Glutamatergic neuron (in vitro differentiated cells): Measurements from ENCODE around the gene KCTD21. TPM values are rescaled to one million over a fixed set of nuclear protein-coding genes. Genes with fewer than 3 reads are reported as not detected.

Source experiments
- DNase-seq: peaks from one replicate; pipeline ENCODE4 v3.0.0; 2022
- H3K27ac Mint-ChIP-seq: one replicate; pipeline ENCODE4 v1.8.0; 2020; ENCODE audit warnings: mild to moderate bottlenecking, mixed read lengths, inconsistent platforms; ENCODE audit not compliant: unreplicated experiment
- H3K27me3 Mint-ChIP-seq: one replicate; pipeline ENCODE4 v1.8.0; 2020; ENCODE audit warnings: mild to moderate bottlenecking, moderate library complexity, mixed read lengths, inconsistent platforms; ENCODE audit not compliant: unreplicated experiment
- H3K36me3 Mint-ChIP-seq: one replicate; pipeline ENCODE4 v1.8.0; 2020; ENCODE audit warnings: mild to moderate bottlenecking, mixed read lengths, inconsistent platforms; ENCODE audit not compliant: unreplicated experiment
- H3K4me1 Mint-ChIP-seq: one replicate; pipeline ENCODE4 v1.8.0; 2020; ENCODE audit warnings: mild to moderate bottlenecking, low read depth, mixed read lengths, inconsistent platforms; ENCODE audit not compliant: unreplicated experiment
- H3K4me3 Mint-ChIP-seq: one replicate; pipeline ENCODE4 v1.8.0; 2020; ENCODE audit warnings: mild to moderate bottlenecking, mixed read lengths, inconsistent platforms; ENCODE audit not compliant: unreplicated experiment
- H3K9me3 Mint-ChIP-seq: one replicate; pipeline ENCODE4 v1.8.0; 2020; ENCODE audit warnings: mild to moderate bottlenecking, moderate library complexity, mixed read lengths, inconsistent platforms; ENCODE audit not compliant: unreplicated experiment
- total RNA-seq: library from RNA; stranded (reverse); fragmentation: NEBNext Ultra II Directional; extraction: Animal tissue kit (Norgen Biotek cat#: 25700); gene quantifications from one replicate; pipeline ENCODE4 v1.2.1, GENCODE V29; 2021; ENCODE audit not compliant: unreplicated experiment
- TF ChIP-seq, protein P1 (sequence below): fragments of 200-600 bp; sonication (generic); IDR thresholded peaks from one replicate; pipeline ENCODE4 v1.5.0; 2021; ENCODE audit not compliant: partially characterized antibody, unreplicated experiment

The KCTD21 gene
- total RNA-seq, 1 donor from 2014 or later, result 9.7 TPM

DNA sequence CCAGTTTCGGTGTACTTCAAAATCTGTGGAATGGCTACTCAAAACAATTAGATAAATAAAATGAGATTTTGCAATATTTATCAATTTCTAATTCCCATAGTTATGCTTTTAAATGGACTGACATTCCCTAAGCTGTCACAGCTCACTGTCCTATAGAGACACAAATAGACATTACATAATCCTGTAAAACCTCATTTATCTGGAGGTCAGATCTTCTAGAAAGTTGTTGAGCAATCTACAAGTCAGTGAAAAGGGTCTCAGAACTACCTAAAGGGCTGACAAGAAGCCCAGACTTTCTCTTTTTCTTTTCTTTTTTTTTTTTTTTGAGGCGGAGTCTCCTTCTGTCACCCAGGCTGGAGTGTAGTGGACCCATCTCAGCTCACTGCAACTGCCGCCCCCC, 61.0 kb downstream of the KCTD21 start:
- Mint-ChIP-seq H3K27me3 (no peaks in the 10 kb centered on the region), H3K9me3 (peaks cover 3% of the 10 kb centered on the region), H3K36me3 (no peaks in the 10 kb centered on the region), H3K27ac (no peak overlapping the region), H3K4me1 (no peaks in the 10 kb centered on the region), H3K4me3 (no peak overlapping the region)
- TF ChIP-seq, protein P1, sequence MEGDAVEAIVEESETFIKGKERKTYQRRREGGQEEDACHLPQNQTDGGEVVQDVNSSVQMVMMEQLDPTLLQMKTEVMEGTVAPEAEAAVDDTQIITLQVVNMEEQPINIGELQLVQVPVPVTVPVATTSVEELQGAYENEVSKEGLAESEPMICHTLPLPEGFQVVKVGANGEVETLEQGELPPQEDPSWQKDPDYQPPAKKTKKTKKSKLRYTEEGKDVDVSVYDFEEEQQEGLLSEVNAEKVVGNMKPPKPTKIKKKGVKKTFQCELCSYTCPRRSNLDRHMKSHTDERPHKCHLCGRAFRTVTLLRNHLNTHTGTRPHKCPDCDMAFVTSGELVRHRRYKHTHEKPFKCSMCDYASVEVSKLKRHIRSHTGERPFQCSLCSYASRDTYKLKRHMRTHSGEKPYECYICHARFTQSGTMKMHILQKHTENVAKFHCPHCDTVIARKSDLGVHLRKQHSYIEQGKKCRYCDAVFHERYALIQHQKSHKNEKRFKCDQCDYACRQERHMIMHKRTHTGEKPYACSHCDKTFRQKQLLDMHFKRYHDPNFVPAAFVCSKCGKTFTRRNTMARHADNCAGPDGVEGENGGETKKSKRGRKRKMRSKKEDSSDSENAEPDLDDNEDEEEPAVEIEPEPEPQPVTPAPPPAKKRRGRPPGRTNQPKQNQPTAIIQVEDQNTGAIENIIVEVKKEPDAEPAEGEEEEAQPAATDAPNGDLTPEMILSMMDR, result no peak
- DNase-seq, result no peak

Other genes starting within 250 kb of the KCTD21 start
- gene INTS4, start 194.0 kb downstream of the KCTD21 start, total RNA-seq, result 39.9 TPM
- 0.32 TPM for gene KCTD14, start 165.3 kb downstream of the KCTD21 start, total RNA-seq
- gene THRSP, start 124.8 kb downstream of the KCTD21 start, total RNA-seq, result not detected
- 221 TPM for gene NDUFC2, start 108.8 kb downstream of the KCTD21 start, total RNA-seq
- gene ALG8, start 49.0 kb downstream of the KCTD21 start, total RNA-seq, result 30.3 TPM
- 34.2 TPM for gene USP35, start 293 bp upstream of the KCTD21 start, total RNA-seq
- gene GAB2, start 229.2 kb upstream of the KCTD21 start, total RNA-seq, result 87.9 TPM